Keratinocyte (primary cell): ENCODE data around the gene CASK. TPM values are rescaled to one million over a fixed set of nuclear protein-coding genes. Genes with fewer than 3 reads are reported as not detected.

Experiments
- DNase-seq: peaks from one replicate; pipeline ENCODE4 v3.0.0-alpha.2; 2011; ENCODE audit warnings: low read depth, missing footprints, low spot score
- FAIRE-seq: peaks from 2 replicates; lab custom pipeline; 2011; peaks lifted over from hg19 to GRCh38; lab: Jason Lieb, UNC
- H2AFZ ChIP-seq: 2 replicates; pipeline ENCODE4 v1.6.0; 2012; ENCODE audit warnings: low read length, control low read depth, inconsistent platforms; ENCODE audit not compliant: control insufficient read depth
- H3K27ac ChIP-seq: 2 replicates; pipeline ENCODE4 v1.5.1; 2011; ENCODE audit warnings: low read length; ENCODE audit not compliant: control insufficient read depth, insufficient read depth
- H3K27me3 ChIP-seq: 3 replicates; pipeline ENCODE4 v1.6.0; 2011; ENCODE audit warnings: low read length; ENCODE audit not compliant: control insufficient read depth, insufficient read depth; ENCODE audit errors: extremely low read depth
- H3K36me3 ChIP-seq, 2 experiments: 2 replicates in 1 of 2; 3 replicates in 1 of 2; pipeline ENCODE4 v1.5.1; 2011; ENCODE audit warnings: low read length in 2 of 2, mild to moderate bottlenecking in 1 of 2; ENCODE audit not compliant: control insufficient read depth in 2 of 2, insufficient read depth in 2 of 2; ENCODE audit errors: extremely low read depth in 1 of 2
- H3K4me1 ChIP-seq: 3 replicates; pipeline ENCODE4 v1.5.1; 2011; ENCODE audit warnings: low read length; ENCODE audit not compliant: control insufficient read depth, insufficient read depth; ENCODE audit errors: extremely low read depth
- H3K4me2 ChIP-seq: 3 replicates; pipeline ENCODE4 v1.6.0; 2011; ENCODE audit warnings: low read depth, low read length; ENCODE audit not compliant: control insufficient read depth, insufficient read depth; ENCODE audit errors: extremely low read depth
- H3K4me3 ChIP-seq, 3 experiments: fragments of 200-600 bp in 1 of 3; sonication (generic) in 1 of 3; 2 replicates in 2 of 3; 3 replicates in 1 of 3; pipeline ENCODE4 v1.5.1; 2011 to 2016; ENCODE audit warnings: low read length in 3 of 3, mild to moderate bottlenecking in 3 of 3, control low read depth in 2 of 3, inconsistent platforms in 1 of 3, low read depth in 1 of 3, mixed read lengths in 1 of 3, mixed run types in 1 of 3, moderate library complexity in 1 of 3; ENCODE audit not compliant: control insufficient read depth in 2 of 3, insufficient read depth in 2 of 3; ENCODE audit errors: extremely low read depth in 1 of 3
- H3K79me2 ChIP-seq: 2 replicates; pipeline ENCODE4 v1.6.0; 2012; ENCODE audit warnings: low read length; ENCODE audit not compliant: control insufficient read depth, insufficient read depth
- H3K9ac ChIP-seq: 3 replicates; pipeline ENCODE4 v1.6.0; 2011; ENCODE audit warnings: low read length; ENCODE audit not compliant: control insufficient read depth, insufficient read depth; ENCODE audit errors: extremely low read depth
- H3K9me1 ChIP-seq: 3 replicates; pipeline ENCODE4 v1.6.0; 2011; ENCODE audit warnings: low read length; ENCODE audit not compliant: control insufficient read depth, insufficient read depth; ENCODE audit errors: extremely low read depth
- H3K9me3 ChIP-seq: 2 replicates; pipeline ENCODE4 v1.5.1; 2012; ENCODE audit warnings: low read depth, low read length; ENCODE audit not compliant: control insufficient read depth
- H4K20me1 ChIP-seq: 3 replicates; pipeline ENCODE4 v1.6.0; 2011; ENCODE audit warnings: low read length; ENCODE audit not compliant: control insufficient read depth, insufficient read depth; ENCODE audit errors: extremely low read depth
- CTCF ChIP-seq, 3 experiments: IDR thresholded peaks in 1 of 3; conservative IDR thresholded peaks in 1 of 3; optimal IDR thresholded peaks in 1 of 3; 2 replicates in 2 of 3; 3 replicates in 1 of 3; pipeline versions ENCODE3 to v1.5.1; 2011; ENCODE audit warnings: low read length in 3 of 3, mild to moderate bottlenecking in 3 of 3, moderate library complexity in 2 of 3, control low read depth in 1 of 3, inconsistent platforms in 1 of 3; ENCODE audit not compliant: insufficient read depth in 2 of 3; ENCODE audit errors: extremely low read depth in 1 of 3
- EZH2 ChIP-seq: IDR thresholded peaks from one replicate; pipeline ENCODE4 v1.6.1; 2012; ENCODE audit warnings: inconsistent platforms, mild to moderate bottlenecking, low read length, moderate library complexity
- dilution Hi-C: fragments of 300-500 bp; cut with MboI; formaldehyde crosslinking; loops from one replicate; pipeline ENCODE4 v1.7.0; 2020; ENCODE audit warnings: low sequenced_read_pairs; ENCODE audit not compliant: extremely low pct_ligation_motif_present
- polyA plus RNA-seq, 5 experiments: library from polyadenylated mRNA; depleted of rRNA in 3 of 5; stranded (reverse) in 3 of 5; stranded (forward) in 1 of 5; unstranded in 1 of 5; fragments of >200 nt; gene quantifications; 1 replicate in 1 of 5; 2 replicates in 3 of 5; 3 replicates in 1 of 5; pipeline versions ENCODE4 v1.2.1 to v1.2.3, GENCODE V29; 2011 to 2012; ENCODE audit warnings: missing spikeins in 2 of 5, low read depth in 1 of 5, low replicate concordance in 1 of 5

Gene CASK
- polyA plus RNA-seq, 1 donor (not counting 4 experiments of a cell fraction or from before 2014, with no cell fraction given) = 33.7 TPM

GRCh38 chrX:41912923-41913322 is 10.4 kb downstream of the CASK start:
- Histone ChIP-seq H3K9me3 (no peaks in the 10 kb centered on the region), H3K36me3 (no peaks in the 10 kb centered on the region), H2AFZ (no peak overlapping the region), H3K27ac (no peak overlapping the region), H3K79me2 (peaks cover 27% of the 10 kb centered on the region), H3K9me1 (no peaks in the 10 kb centered on the region), H3K4me2 (no peak overlapping the region), H3K4me3 (no peak overlapping the region), H3K27me3 (no peaks in the 10 kb centered on the region), H3K4me1 (no peaks in the 10 kb centered on the region), H4K20me1 (no peaks in the 10 kb centered on the region), H3K9ac (no peak overlapping the region)
- no peak for DNase-seq
- no peak for TF ChIP-seq CTCF (optimal IDR thresholded peaks at IDR 0.05 in 1 of 3, IDR thresholded peaks at IDR 0.05 in 1 of 3, conservative IDR thresholded peaks at IDR 0.05 in 1 of 3; ENCODE audit: extremely low read depth in 1 of 3, insufficient read depth in 2 of 3, low read length in 3 of 3)
- no peak for TF ChIP-seq EZH2
- dilution Hi-C loops = no loop called here
- FAIRE-seq = no peak

- no peak overlapping the region for H3K4me2 ChIP-seq
- dilution Hi-C loops = no loop called here
- H3K9ac ChIP-seq = no peak overlapping the region
- no peak overlapping the region for H2AFZ ChIP-seq
- no peak for TF ChIP-seq CTCF (optimal IDR thresholded peaks at IDR 0.05 in 1 of 3, IDR thresholded peaks at IDR 0.05 in 1 of 3, conservative IDR thresholded peaks at IDR 0.05 in 1 of 3; ENCODE audit: extremely low read depth in 1 of 3, insufficient read depth in 2 of 3, low read length in 3 of 3)
- TF ChIP-seq EZH2 = no peak
- no peaks in the 10 kb centered on the region for H4K20me1 ChIP-seq
- peaks cover 16% of the 10 kb centered on the region for H3K79me2 ChIP-seq
- H3K36me3 ChIP-seq = no peaks in the 10 kb centered on the region
- H3K27ac ChIP-seq = no peak overlapping the region
- H3K27me3 ChIP-seq = no peaks in the 10 kb centered on the region
- H3K4me1 ChIP-seq = peaks cover 7% of the 10 kb centered on the region
- H3K4me3 ChIP-seq = no peak overlapping the region
- H3K9me3 ChIP-seq = no peaks in the 10 kb centered on the region
- DNase-seq (no peak), FAIRE-seq (no peak)
- H3K9me1 ChIP-seq = no peaks in the 10 kb centered on the region
These were observed 14.3 kb downstream of the CASK start for GRCh38 chrX:41909068-41909467.
